HL-60/S4 treated with phorbol 12-myristate 13-acetate at 8.2 ng/mL for 4 days and 3 days (cell line): Measurements from ENCODE around the gene GATA5.
"Not testable (repeated sequence)": the region's sequence is repeated elsewhere in the genome, so short reads cannot be mapped to it uniquely, and the experiment has no call there.

Source experiments
- in situ Hi-C: fragments of 300-500 bp; cut with MboI; formaldehyde crosslinking; loops from 2 replicates; pipeline ENCODE4 v1.15.0; 2022; ENCODE audit warnings: low sequenced_read_pairs

The GATA5 gene

GRCh38 chr20:62505337-62506045, 29.7 kb upstream of the GATA5 start:
- in situ Hi-C loops: no loop called here

DNA sequence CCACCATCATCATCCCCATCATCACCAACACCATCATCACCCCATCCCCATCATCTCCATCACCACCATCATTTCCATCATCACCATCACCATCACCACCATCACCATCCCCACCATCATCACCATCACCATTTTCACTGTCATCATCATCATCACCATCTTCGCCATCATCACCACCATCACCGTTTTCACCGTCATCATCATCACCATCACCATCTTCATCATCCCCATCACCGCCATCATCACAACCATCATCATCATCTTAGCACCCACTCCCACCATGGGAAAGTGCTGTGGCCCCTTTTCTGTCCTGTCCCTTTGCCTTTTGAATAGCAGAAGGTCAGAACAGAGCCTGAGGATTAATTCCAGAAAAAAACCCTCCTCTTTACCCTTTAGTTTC, 28.5 kb upstream of the GATA5 start:
- in situ Hi-C loops: no loop called here

- in situ Hi-C loops: no loop called here
Measured at GRCh38 chr20:62503401-62504178, 27.8 kb upstream of the GATA5 start.

- in situ Hi-C loops: no loop called here
Measured at GRCh38 chr20:62502496-62503095, 26.8 kb upstream of the GATA5 start.

DNA sequence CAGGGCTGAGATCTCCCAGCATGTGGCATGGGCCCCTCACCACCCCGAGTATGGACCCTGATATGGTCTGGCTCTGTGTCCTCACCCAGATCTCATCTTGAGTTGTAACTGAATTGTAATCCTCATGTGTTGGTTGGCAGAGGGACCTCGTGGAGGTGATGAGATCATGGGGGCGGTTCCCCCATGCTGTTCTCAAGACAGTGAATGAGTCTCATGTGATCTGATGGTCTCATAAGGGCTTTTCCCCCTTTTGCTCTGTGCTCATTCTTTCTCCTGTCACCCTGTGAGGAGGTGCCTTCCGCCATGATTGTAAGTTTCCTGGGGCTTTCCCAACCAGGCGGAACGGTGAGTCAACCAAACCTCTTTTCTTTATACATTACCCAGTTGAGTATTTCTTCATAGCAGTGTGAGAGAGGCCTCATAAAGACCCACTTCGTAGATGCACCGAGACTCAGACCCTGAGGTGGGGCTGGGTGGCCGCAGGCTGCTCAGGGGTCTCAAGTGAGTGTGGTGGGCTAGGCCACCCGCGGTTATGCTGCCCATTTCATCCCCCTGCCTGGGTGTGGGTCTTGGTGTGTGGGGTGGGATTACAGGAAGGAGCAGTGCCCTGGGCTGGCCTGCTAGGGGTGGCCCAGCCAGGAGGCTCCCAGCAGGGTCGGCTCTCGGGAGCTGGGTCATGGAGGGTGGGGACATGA, 26.2 kb upstream of the GATA5 start:
- in situ Hi-C loops: no loop called here

GRCh38 chr20:62500237-62500864, 24.6 kb upstream of the GATA5 start:
- in situ Hi-C loops: no loop called here

DNA sequence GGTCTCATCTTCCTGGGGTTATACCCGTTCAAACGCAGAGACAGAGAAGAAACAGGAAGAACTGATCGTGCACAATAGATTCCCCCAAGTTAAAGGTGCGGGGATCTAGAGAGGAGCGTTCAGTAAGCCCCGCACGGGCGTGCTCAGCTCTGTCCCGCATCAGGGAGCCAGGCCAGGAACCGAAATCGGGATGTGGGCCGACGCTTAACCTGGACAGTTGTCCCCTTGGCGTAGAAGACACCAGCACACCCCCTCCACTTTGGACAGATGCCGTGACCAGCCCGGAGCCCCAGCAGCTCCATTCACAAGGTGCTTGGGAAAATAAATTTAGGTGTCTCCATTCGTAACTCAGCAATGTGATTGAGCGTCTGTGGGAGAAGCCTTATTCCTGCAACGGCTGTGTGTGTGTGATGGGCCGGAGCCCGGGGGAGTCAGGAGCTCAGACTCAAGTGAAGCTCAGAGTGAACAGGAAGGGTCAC, 24.0 kb upstream of the GATA5 start:
- in situ Hi-C loops: no loop called here

GRCh38 chr20:62498874-62499273, 23.1 kb upstream of the GATA5 start:
- in situ Hi-C loops: no loop called here

DNA sequence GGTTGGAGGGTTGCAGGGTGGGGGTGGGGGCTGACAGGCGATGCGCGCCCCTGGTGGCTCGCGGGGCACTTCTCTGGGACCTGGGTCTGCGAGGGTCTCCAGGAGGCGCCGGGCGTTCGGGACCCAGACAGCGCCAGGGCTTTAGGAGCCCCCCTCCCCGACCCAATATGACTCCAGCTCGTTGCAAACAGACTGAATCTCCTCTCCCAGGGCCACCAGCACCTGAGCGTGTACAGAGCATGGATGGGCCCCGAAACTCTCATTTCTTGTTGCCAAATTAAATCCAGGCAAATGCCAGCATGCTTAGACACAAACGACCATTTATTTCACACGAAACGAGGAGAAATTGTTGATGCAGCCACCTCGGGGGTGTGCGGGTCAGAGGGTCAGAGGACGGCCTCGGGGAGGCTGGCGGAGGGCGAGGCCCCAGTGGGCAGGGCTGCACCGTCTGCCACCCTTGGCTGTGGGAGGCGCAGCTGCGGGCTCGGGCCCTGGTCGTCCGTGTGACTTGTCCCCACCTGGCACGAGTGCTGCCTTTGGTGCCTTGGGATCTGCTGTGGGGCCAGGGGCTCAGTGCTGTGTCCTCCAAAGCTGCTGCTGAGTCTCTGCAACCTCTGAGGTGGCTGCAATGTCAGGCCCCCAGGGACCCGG, 20.9 kb upstream of the GATA5 start:
- in situ Hi-C loops: no loop called here

- in situ Hi-C loops: no loop called here
Measured at GRCh38 chr20:62495749-62496567, 20.2 kb upstream of the GATA5 start.

GRCh38 chr20:62494980-62495748, 19.4 kb upstream of the GATA5 start:
- in situ Hi-C loops: no loop called here

- in situ Hi-C loops: no loop called here
Measured at GRCh38 chr20:62494537-62494936, 18.7 kb upstream of the GATA5 start.

DNA sequence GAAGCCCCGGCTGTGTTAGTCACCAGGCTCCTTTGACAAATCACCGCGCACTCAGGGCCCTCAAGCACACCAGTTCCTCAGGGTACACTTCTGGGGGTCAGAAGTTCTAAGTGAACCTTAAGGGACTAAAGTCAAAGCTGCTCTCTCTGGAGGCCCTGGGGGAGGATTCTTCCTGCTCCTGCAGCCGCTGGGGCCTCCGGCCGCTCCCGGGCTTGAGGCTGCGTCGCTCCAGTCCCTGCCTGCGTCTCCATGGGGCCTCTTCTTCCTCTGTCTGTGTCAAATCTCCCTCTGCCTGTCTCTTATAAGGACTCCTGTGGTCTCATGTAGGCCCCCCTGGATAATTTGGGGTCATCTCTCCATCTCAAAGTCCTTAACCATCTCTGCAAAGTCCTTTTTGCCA, 18.1 kb upstream of the GATA5 start:
- in situ Hi-C loops: no loop called here

DNA sequence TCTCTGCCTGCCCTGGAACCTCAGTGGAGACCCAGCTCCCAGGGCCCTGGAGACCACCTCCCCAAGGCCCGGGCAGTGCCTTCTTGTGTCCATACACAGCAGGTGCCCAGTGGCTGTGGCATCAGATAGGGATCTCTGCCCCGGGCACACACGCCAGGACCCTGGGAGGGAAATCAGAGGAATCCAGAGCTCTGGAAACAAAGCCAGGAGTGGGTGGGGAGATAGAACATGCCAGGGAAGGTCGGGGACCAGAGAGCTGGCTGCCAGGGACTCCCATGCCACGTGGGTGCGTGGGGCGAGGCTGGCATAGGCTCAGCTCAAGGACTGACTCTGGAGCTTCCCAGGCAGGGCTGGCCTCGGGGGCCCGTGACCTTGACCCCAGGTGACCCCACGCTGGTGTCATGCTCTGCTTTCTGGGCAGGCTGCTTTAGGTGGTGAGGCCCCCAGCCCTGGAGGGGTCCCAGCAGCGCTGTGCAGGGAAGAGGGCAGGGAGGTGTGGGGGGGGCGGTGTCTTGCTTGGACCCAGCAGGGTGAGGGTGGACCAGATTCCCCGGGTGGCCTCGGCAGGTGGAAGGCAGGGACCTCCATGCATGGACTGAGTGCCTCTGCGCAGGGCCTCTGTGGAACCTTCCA, 17.6 kb upstream of the GATA5 start:
- in situ Hi-C loops: no loop called here

- in situ Hi-C loops: no loop called here
Measured at GRCh38 chr20:62492711-62493110, 16.9 kb upstream of the GATA5 start.

GRCh38 chr20:62490783-62491182, 15.0 kb upstream of the GATA5 start:
- in situ Hi-C loops: not testable (repeated sequence)

DNA sequence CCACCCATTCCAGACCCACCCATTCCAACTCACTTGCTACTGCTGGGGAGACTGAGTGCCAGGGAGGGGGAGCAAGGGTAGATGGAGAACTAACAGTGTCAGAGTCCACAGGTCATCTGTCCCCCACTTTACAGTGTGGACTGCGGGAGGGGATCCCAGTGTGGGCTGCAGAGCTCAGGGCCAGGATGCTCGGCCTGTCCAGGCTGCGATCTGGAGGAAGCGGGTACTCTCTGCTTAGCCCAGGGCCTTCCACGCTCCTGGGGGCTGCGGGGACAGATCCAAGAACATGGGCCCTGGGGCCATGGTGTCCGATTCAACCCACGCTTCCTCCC, 14.1 kb upstream of the GATA5 start:
- in situ Hi-C loops: no loop called here

GRCh38 chr20:62489186-62489931, 13.6 kb upstream of the GATA5 start:
- in situ Hi-C loops: no loop called here
